Adipocyte (in vitro differentiated cells): Measurements from ENCODE around the gene GLI1.
"Not testable (repeated sequence)": the region's sequence is repeated elsewhere in the genome, so short reads cannot be mapped to it uniquely, and the experiment has no call there.

ENCODE experiments used
- DNase-seq: peaks from one replicate; pipeline ENCODE4 v3.0.0-alpha.2; 2015; ENCODE audit warnings: low read depth
- H3K27me3 ChIP-seq: replicated peaks from 2 replicates; pipeline ENCODE4 v1.7.0; 2013; ENCODE audit warnings: mild to moderate bottlenecking, low read length, moderate library complexity; ENCODE audit not compliant: control insufficient read depth, insufficient read depth
- H3K36me3 ChIP-seq: 2 replicates; pipeline ENCODE4 v1.7.0; 2013; ENCODE audit warnings: low read length, mild to moderate bottlenecking, moderate library complexity; ENCODE audit not compliant: control insufficient read depth, insufficient read depth, severe bottlenecking
- H3K4me1 ChIP-seq: 2 replicates; pipeline ENCODE4 v1.7.0; 2013; ENCODE audit warnings: mild to moderate bottlenecking, low read length, moderate library complexity; ENCODE audit not compliant: control insufficient read depth, insufficient read depth
- H3K4me3 ChIP-seq: 2 replicates; pipeline ENCODE4 v1.7.0; 2013; ENCODE audit warnings: mild to moderate bottlenecking, low read length, moderate library complexity
- H3K9ac ChIP-seq: 2 replicates; pipeline ENCODE4 v1.7.0; 2013; ENCODE audit warnings: mild to moderate bottlenecking, low read length, moderate library complexity
- H3K9me3 ChIP-seq: 2 replicates; pipeline ENCODE4 v1.7.0; 2013; ENCODE audit warnings: mild to moderate bottlenecking, low read length, moderate library complexity; ENCODE audit not compliant: control insufficient read depth

GLI1 gene

GRCh38 chr12:57444337-57444736 lies 15.2 kb upstream of the GLI1 start:
- H3K27me3 ChIP-seq, H3K36me3 ChIP-seq, H3K4me3 ChIP-seq, H3K9ac ChIP-seq, H3K4me1 ChIP-seq, DNase-seq, H3K9me3 ChIP-seq: not testable (repeated sequence)

- Histone ChIP-seq H3K9me3 (no peaks in the 10 kb centered on the region), H3K27me3 (no peaks in the 10 kb centered on the region), H3K9ac (no peak overlapping the region), H3K36me3 (no peaks in the 10 kb centered on the region), H3K4me3 (no peak overlapping the region), H3K4me1 (no peaks in the 10 kb centered on the region)
- no peak for DNase-seq
These were observed 14.8 kb upstream of the GLI1 start for GRCh38 chr12:57444744-57445143.

- H3K4me1 ChIP-seq: peaks cover 4% of the 10 kb centered on the region
- no peaks in the 10 kb centered on the region for H3K36me3 ChIP-seq
- H3K9ac ChIP-seq: no peak overlapping the region
- H3K9me3 ChIP-seq: no peaks in the 10 kb centered on the region
- no peak for DNase-seq
- no peak overlapping the region for H3K4me3 ChIP-seq
- H3K27me3 ChIP-seq: no peaks in the 10 kb centered on the region
These were observed 13.2 kb upstream of the GLI1 start for GRCh38 chr12:57446292-57446960.

GRCh38 chr12:57448669-57449068 lies 10.9 kb upstream of the GLI1 start:
- Histone ChIP-seq H3K9me3 (no peaks in the 10 kb centered on the region), H3K4me3 (no peak overlapping the region), H3K36me3 (no peaks in the 10 kb centered on the region), H3K27me3 (no peaks in the 10 kb centered on the region), H3K4me1 (peaks cover 10% of the 10 kb centered on the region), H3K9ac (no peak overlapping the region)
- no peak for DNase-seq

GRCh38 chr12:57449375-57449774 lies 10.2 kb upstream of the GLI1 start:
- DNase-seq: no peak
- Histone ChIP-seq H3K4me1 (peaks cover 11% of the 10 kb centered on the region), H3K27me3 (no peaks in the 10 kb centered on the region), H3K36me3 (no peaks in the 10 kb centered on the region), H3K4me3 (no peak overlapping the region), H3K9ac (no peak overlapping the region), H3K9me3 (no peaks in the 10 kb centered on the region)

GRCh38 chr12:57450057-57450456 lies 9.5 kb upstream of the GLI1 start:
- Histone ChIP-seq H3K9ac (no peak overlapping the region), H3K4me3 (no peak overlapping the region), H3K4me1 (peaks cover 18% of the 10 kb centered on the region), H3K27me3 (no peaks in the 10 kb centered on the region), H3K9me3 (no peaks in the 10 kb centered on the region), H3K36me3 (no peaks in the 10 kb centered on the region)
- DNase-seq: no peak

- peaks cover 21% of the 10 kb centered on the region for H3K4me1 ChIP-seq
These were observed 8.3 kb upstream of the GLI1 start for GRCh38 chr12:57451233-57451778.

GRCh38 chr12:57452181-57452936 lies 7.2 kb upstream of the GLI1 start:
- Histone ChIP-seq H3K36me3 (no peaks in the 10 kb centered on the region), H3K4me1 (peaks cover 21% of the 10 kb centered on the region), H3K9ac (no peak overlapping the region), H3K27me3 (no peaks in the 10 kb centered on the region), H3K9me3 (no peaks in the 10 kb centered on the region), H3K4me3 (no peak overlapping the region)
- peak; percentile 67 for DNase-seq

More at GRCh38 chr12:57451233-57451778, 8.3 kb upstream of the GLI1 start:
- no peak overlapping the region for H3K9ac ChIP-seq
- no peak overlapping the region for H3K4me3 ChIP-seq
- no peaks in the 10 kb centered on the region for H3K27me3 ChIP-seq
- no peaks in the 10 kb centered on the region for H3K36me3 ChIP-seq
- H3K9me3 ChIP-seq: no peaks in the 10 kb centered on the region
- no peak for DNase-seq

- Histone ChIP-seq H3K36me3 (no peaks in the 10 kb centered on the region), H3K27me3 (no peaks in the 10 kb centered on the region), H3K9me3 (no peaks in the 10 kb centered on the region), H3K4me3 (no peak overlapping the region), H3K4me1 (peaks cover 21% of the 10 kb centered on the region), H3K9ac (no peak overlapping the region)
- peak; percentile 92 for DNase-seq
These were observed 6.6 kb upstream of the GLI1 start for GRCh38 chr12:57452937-57453509.

GRCh38 chr12:57454213-57454565 lies 5.4 kb upstream of the GLI1 start:
- no peaks in the 10 kb centered on the region for H3K9me3 ChIP-seq
- H3K27me3 ChIP-seq: no peaks in the 10 kb centered on the region
- H3K9ac ChIP-seq: no peak overlapping the region
- peaks cover 25% of the 10 kb centered on the region for H3K4me1 ChIP-seq
- H3K36me3 ChIP-seq: no peaks in the 10 kb centered on the region
- DNase-seq: no peak
- H3K4me3 ChIP-seq: no peak overlapping the region

- DNase-seq: peak; percentile 75
- H3K4me3 ChIP-seq: no peak within 1 kb of the TSS
- H3K36me3 ChIP-seq: no peaks in the 10 kb centered on the region
- H3K9ac ChIP-seq: peak within 1 kb of the TSS; percentile 2
- no peaks in the 10 kb centered on the region for H3K9me3 ChIP-seq
- peaks cover 25% of the 10 kb centered on the region for H3K4me1 ChIP-seq
- no peaks in the 10 kb centered on the region for H3K27me3 ChIP-seq
These were observed 4.8 kb upstream of the GLI1 start, which contains the start of gene INHBE for GRCh38 chr12:57454566-57455373. Gene INHBE (plus strand): TSS chr12:57455307. CDS start chr12:57455537, 230 bp downstream.
